KMS-11 (cell line): ENCODE measurements around the gene SH3BP4.

Source experiments
- H2AFZ ChIP-seq: fragments of 200-600 bp; sonication (generic); 2 replicates; pipeline ENCODE4 v1.6.1; 2016; ENCODE audit warnings: antibody characterized with exemption, mixed run types, low read depth
- H3K27ac ChIP-seq: fragments of 200-600 bp; sonication (generic); 2 replicates; pipeline ENCODE4 v1.6.1; 2016; ENCODE audit warnings: mild to moderate bottlenecking, mixed run types
- H3K27me3 ChIP-seq: fragments of 200-600 bp; sonication (generic); 2 replicates; pipeline ENCODE4 v1.6.1; 2017; ENCODE audit warnings: mild to moderate bottlenecking, low read depth, mixed run types, moderate library complexity; ENCODE audit not compliant: insufficient read depth
- H3K36me3 ChIP-seq: fragments of 200-600 bp; sonication (generic); 2 replicates; pipeline ENCODE4 v1.6.1; 2017; ENCODE audit warnings: mild to moderate bottlenecking, mixed run types; ENCODE audit not compliant: insufficient read depth
- H3K4me1 ChIP-seq: fragments of 200-600 bp; sonication (generic); 2 replicates; pipeline ENCODE4 v1.6.1; 2016; ENCODE audit warnings: mild to moderate bottlenecking, low read depth, mixed run types; ENCODE audit not compliant: poor library complexity, severe bottlenecking
- H3K4me2 ChIP-seq: fragments of 200-600 bp; sonication (generic); 2 replicates; pipeline ENCODE4 v1.7.0; 2016; ENCODE audit warnings: mild to moderate bottlenecking, mixed run types
- H3K4me3 ChIP-seq: fragments of 200-600 bp; sonication (generic); IDR thresholded peaks from 2 replicates; pipeline ENCODE4 v1.6.1; 2017; ENCODE audit warnings: low read depth, low read length, mixed read lengths; ENCODE audit not compliant: insufficient read depth
- H3K79me2 ChIP-seq: fragments of 200-600 bp; sonication (generic); 2 replicates; pipeline ENCODE4 v1.6.1; 2016; ENCODE audit warnings: low read depth, mixed run types; ENCODE audit not compliant: insufficient read depth
- H3K9ac ChIP-seq: fragments of 200-600 bp; sonication (generic); 2 replicates; pipeline ENCODE4 v1.6.1; 2016; ENCODE audit warnings: mild to moderate bottlenecking, mixed run types
- H4K20me1 ChIP-seq: fragments of 200-600 bp; sonication (generic); 2 replicates; pipeline ENCODE4 v1.6.1; 2016; ENCODE audit warnings: mild to moderate bottlenecking, mixed run types; ENCODE audit not compliant: insufficient read depth
- CTCF ChIP-seq: fragments of 200-600 bp; sonication (generic); conservative IDR thresholded peaks from 2 replicates; pipeline ENCODE4 v1.6.1; 2017; ENCODE audit warnings: low read depth, mild to moderate bottlenecking, antibody characterized with exemption, low read length, moderate library complexity, mixed read lengths

The SH3BP4 gene

GRCh38 chr2:235077046-235077445, 125.2 kb downstream of the SH3BP4 start:
- no peak for TF ChIP-seq CTCF
- Histone ChIP-seq H3K4me1 (no peaks in the 10 kb centered on the region), H3K27ac (no peak overlapping the region), H3K79me2 (no peaks in the 10 kb centered on the region), H3K27me3 (no peaks in the 10 kb centered on the region), H3K4me3 (no peak overlapping the region), H3K4me2 (no peak overlapping the region), H3K9ac (no peak overlapping the region), H2AFZ (no peak overlapping the region), H4K20me1 (no peaks in the 10 kb centered on the region), H3K36me3 (no peaks in the 10 kb centered on the region)

GRCh38 chr2:235078182-235078581, 126.4 kb downstream of the SH3BP4 start:
- Histone ChIP-seq H3K36me3 (no peaks in the 10 kb centered on the region), H3K27me3 (no peaks in the 10 kb centered on the region), H3K79me2 (no peaks in the 10 kb centered on the region), H3K4me2 (no peak overlapping the region), H3K4me3 (no peak overlapping the region), H3K4me1 (no peaks in the 10 kb centered on the region), H4K20me1 (no peaks in the 10 kb centered on the region), H3K9ac (no peak overlapping the region), H3K27ac (no peak overlapping the region), H2AFZ (no peak overlapping the region)
- no peak for TF ChIP-seq CTCF

GRCh38 chr2:235078914-235079472, 127.2 kb downstream of the SH3BP4 start:
- no peak overlapping the region for H2AFZ ChIP-seq
- TF ChIP-seq CTCF = no peak
- no peaks in the 10 kb centered on the region for H3K79me2 ChIP-seq

GRCh38 chr2:235080101-235080500, 128.3 kb downstream of the SH3BP4 start:
- no peak overlapping the region for H3K4me2 ChIP-seq
- H3K9ac ChIP-seq = no peak overlapping the region
- H3K4me1 ChIP-seq = no peaks in the 10 kb centered on the region
- H3K4me3 ChIP-seq = no peak overlapping the region
- H3K27me3 ChIP-seq = no peaks in the 10 kb centered on the region
- H3K27ac ChIP-seq = no peak overlapping the region
- H3K36me3 ChIP-seq = no peaks in the 10 kb centered on the region
- no peaks in the 10 kb centered on the region for H3K79me2 ChIP-seq
- no peaks in the 10 kb centered on the region for H4K20me1 ChIP-seq
- H2AFZ ChIP-seq = no peak overlapping the region
- TF ChIP-seq CTCF = no peak

More at GRCh38 chr2:235078914-235079472, 127.2 kb downstream of the SH3BP4 start:
- H3K4me2 ChIP-seq = no peak overlapping the region
- no peak overlapping the region for H3K9ac ChIP-seq
- H3K27ac ChIP-seq = no peak overlapping the region
- no peaks in the 10 kb centered on the region for H4K20me1 ChIP-seq
- H3K36me3 ChIP-seq = no peaks in the 10 kb centered on the region
- no peaks in the 10 kb centered on the region for H3K27me3 ChIP-seq
- H3K4me3 ChIP-seq = no peak overlapping the region
- H3K4me1 ChIP-seq = no peaks in the 10 kb centered on the region
